Psoas muscle (tissue), 8 donors: ENCODE results near the gene PLEKHG2. TPM values are rescaled to one million over a fixed set of nuclear protein-coding genes. Genes with fewer than 3 reads are reported as not detected.
"Not testable (repeated sequence)": the region's sequence is repeated elsewhere in the genome, so short reads cannot be mapped to it uniquely, and the experiment has no call there.

Experiments used
- ATAC-seq, 4 donors: fragments of 200-7000 bp; cut with Tn5 transposase; one replicate each; pipeline ENCODE4 v1.9.1; 2020; ENCODE audit warnings: moderate library complexity in 3 of 4, mild to moderate bottlenecking in 2 of 4
- DNase-seq, 2 donors: peaks; one replicate each; pipeline ENCODE4 v3.0.0-alpha.2; 2020
- H3K27ac ChIP-seq: fragments of 200-600 bp; one replicate; pipeline ENCODE4 v1.8.0; 2022
- H3K27me3 ChIP-seq, 3 donors: fragments of 200-600 bp in 1 of 3; one replicate each; pipeline versions ENCODE4 v1.6.1 to v1.8.0; 2013 to 2022; ENCODE audit warnings: low read length in 2 of 3, mild to moderate bottlenecking in 2 of 3, moderate library complexity in 1 of 3; ENCODE audit not compliant: insufficient read depth in 3 of 3
- H3K36me3 ChIP-seq, 2 donors: fragments of 200-600 bp in 1 of 2; one replicate each; pipeline versions ENCODE4 v1.6.1 to v1.8.0; 2013 to 2022; ENCODE audit warnings: low read depth in 1 of 2, mild to moderate bottlenecking in 1 of 2, moderate library complexity in 1 of 2; ENCODE audit not compliant: insufficient read depth in 1 of 2
- H3K4me1 ChIP-seq: fragments of 200-600 bp; one replicate; pipeline ENCODE4 v1.8.0; 2022
- H3K4me3 ChIP-seq: fragments of 200-600 bp; one replicate; pipeline ENCODE4 v1.8.0; 2022; ENCODE audit warnings: mild to moderate bottlenecking
- H3K9me3 ChIP-seq: fragments of 200-600 bp; one replicate; pipeline ENCODE4 v1.8.0; 2022
- WGBS, 3 donors: extraction: QIAGEN DNeasy Blood & Tissue Kit; methylation state at CpG; one replicate each; pipeline versions ENCODE4 v1.1.6 to v1.1.7; 2013; 5-methylcytosine and 5-hydroxymethylcytosine counted together
- intact Hi-C, 2 donors: fragments of 100-400 bp; cut with DNase I; formaldehyde crosslinking; loops; one replicate each; pipeline versions ENCODE4 v1.11.0 to v1.14.2; 2022
- polyA plus RNA-seq, 3 donors: library from polyadenylated mRNA; stranded (reverse); fragments of 200-250 nt; gene quantifications; one replicate each; pipeline ENCODE4 v1.2.3, GENCODE V29; 2013
- total RNA-seq, 4 donors: library from RNA; stranded (reverse); fragmentation: NEBNext Ultra II Directional in 2 of 4; extraction: Animal tissue kit (Norgen Biotek cat#: 25700) in 2 of 4; gene quantifications; one replicate each; pipeline versions ENCODE4 v1.2.1 to v1.2.4, GENCODE V29; 2021 to 2023
- TF ChIP-seq, protein P1 (sequence below): fragments of 200-600 bp; IDR thresholded peaks from one replicate; pipeline ENCODE4 v1.8.0; 2022; ENCODE audit warnings: antibody characterized with exemption
- donor health status: healthy with polysubstance abuse.
- donor health status: DM: no; HTN: no; CAD: no; lungs with moderate emphysema.
- donor health status: Bipolar disorder and iron deficiency.
- donor health status: healthy.
- donor health status: DM: yes; HTN: yes; CAD: no.
- donor health status: DM: no; HTN: no; CAD: no.
- donor health status: DM: no; HTN: no; CAD: no.
- donor health status: DM: yes; HTN: yes; CAD: no.

The PLEKHG2 gene
- total and polyA plus RNA-seq, 7 donors, result 2.4 to 8.0 (median 6.8) TPM

DNA sequence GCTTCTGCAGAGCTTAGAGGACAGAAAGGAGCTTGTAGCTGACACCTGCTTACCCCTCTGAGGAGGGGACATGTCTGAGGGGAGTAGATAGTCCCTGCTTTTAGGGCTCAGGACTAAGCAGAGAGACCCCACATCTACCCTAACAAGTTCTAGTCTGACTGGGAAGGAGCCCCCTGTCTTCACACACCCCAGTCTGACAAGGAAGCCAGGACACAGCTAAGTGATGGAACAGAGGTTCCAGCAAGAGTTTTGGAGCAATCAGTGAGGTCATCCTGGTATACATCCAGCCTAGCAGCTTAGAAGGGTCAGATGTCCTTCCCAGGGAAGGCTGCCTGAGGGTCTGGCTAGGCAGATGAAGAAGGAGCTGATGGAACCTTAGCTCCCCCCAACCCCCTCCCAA lies 36.5 kb upstream of the PLEKHG2 start:
- H3K36me3 ChIP-seq, result peaks cover 23 to 82% of the 10 kb centered on the region in 2 donors
- DNase-seq, result no peak
- H3K27ac ChIP-seq, result no peak overlapping the region
- ATAC-seq, result no peak
- peaks cover 21% of the 10 kb centered on the region for H3K4me1 ChIP-seq
- intact Hi-C loops, result no loop called here
- H3K4me3 ChIP-seq, result no peak overlapping the region
- no peaks in the 10 kb centered on the region for H3K27me3 ChIP-seq
- TF ChIP-seq, protein P1, sequence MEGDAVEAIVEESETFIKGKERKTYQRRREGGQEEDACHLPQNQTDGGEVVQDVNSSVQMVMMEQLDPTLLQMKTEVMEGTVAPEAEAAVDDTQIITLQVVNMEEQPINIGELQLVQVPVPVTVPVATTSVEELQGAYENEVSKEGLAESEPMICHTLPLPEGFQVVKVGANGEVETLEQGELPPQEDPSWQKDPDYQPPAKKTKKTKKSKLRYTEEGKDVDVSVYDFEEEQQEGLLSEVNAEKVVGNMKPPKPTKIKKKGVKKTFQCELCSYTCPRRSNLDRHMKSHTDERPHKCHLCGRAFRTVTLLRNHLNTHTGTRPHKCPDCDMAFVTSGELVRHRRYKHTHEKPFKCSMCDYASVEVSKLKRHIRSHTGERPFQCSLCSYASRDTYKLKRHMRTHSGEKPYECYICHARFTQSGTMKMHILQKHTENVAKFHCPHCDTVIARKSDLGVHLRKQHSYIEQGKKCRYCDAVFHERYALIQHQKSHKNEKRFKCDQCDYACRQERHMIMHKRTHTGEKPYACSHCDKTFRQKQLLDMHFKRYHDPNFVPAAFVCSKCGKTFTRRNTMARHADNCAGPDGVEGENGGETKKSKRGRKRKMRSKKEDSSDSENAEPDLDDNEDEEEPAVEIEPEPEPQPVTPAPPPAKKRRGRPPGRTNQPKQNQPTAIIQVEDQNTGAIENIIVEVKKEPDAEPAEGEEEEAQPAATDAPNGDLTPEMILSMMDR, result no peak
- H3K9me3 ChIP-seq, result no peaks in the 10 kb centered on the region

DNA sequence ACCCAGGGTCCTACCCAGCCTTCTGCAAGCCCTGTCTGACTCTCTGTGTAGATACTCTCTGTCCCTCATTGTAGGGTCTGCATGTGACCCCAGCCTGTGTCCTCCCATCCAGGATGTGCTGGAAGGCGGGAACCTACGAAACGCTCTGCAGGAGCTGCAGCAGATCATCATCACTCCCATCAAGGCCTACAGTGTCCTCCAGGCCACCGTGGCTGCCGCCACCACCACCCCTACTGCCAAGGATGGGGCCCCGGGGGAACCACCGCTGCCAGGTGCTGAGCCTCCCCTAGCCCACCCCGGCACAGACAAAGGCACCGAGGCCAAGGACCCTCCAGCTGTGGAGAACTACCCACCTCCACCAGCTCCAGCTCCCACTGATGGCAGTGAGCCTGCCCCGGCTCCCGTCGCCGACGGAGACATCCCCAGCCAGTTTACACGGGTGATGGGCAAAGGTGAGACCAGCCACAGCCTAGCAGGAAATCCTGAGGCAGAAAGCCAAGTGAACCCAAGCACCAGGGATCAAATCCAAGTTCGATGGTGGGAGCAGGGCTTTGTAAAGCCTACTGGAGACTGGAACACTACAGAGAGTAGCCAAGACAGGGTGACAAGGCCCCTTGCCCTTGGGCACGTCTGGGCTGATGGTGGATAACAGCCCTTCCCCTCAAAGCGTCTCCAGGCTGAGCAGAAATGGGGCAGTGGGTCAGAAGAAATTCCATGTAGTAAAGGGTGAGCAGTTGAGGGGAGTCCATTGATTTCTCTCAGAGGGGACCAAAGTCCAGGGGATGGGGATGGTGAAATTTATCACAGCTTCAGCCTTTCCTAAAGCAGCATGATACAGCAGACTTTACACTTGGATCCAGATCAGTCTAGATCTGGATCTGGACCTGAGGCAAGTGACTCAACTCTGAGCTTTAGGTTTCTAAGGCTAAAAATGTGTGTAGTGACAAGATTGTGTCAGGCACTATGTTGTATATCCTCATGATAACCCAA lies 34.8 kb upstream of the PLEKHG2 start:
- Histone ChIP-seq H3K36me3 (peaks cover 27 to 91% of the 10 kb centered on the region in 2 donors), H3K4me3 (no peak overlapping the region), H3K27ac (no peak overlapping the region), H3K27me3 (no peaks in the 10 kb centered on the region), H3K4me1 (peaks cover 10% of the 10 kb centered on the region), H3K9me3 (no peaks in the 10 kb centered on the region)
- no peak for DNase-seq
- no peak for ATAC-seq
- TF ChIP-seq, protein P1, result no peak
- intact Hi-C loops, result no loop called here
- 79 to 88% (median 83%) methylated on average over 18 of the region's 18 CpGs for WGBS, 3 donors

DNA sequence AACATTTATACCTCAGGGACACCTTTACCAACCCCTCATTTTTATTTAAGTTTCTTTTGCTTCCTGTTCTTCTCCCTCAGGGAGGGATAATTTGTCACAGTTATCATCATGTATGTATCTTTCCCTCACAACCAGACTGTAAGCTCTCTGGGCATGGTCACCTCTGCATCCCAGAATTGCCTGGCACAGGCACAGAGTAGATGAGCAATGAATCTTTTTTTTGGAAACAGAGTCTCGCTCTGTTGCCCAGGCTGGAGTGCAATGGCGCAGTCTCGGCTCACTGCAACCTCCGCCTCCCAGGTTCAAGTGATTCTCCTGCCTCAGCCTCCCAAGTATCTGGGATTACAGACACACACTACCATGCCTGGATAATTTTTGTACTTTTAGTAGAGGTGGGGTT lies 33.1 kb upstream of the PLEKHG2 start:
- 92 to 96% (median 94%) methylated on average over 4 of the region's 4 CpGs for WGBS, 3 donors
- DNase-seq, H3K4me1 ChIP-seq, H3K4me3 ChIP-seq, intact Hi-C loops, H3K27ac ChIP-seq, H3K27me3 ChIP-seq, H3K9me3 ChIP-seq, ATAC-seq: not testable (repeated sequence)
- peaks cover 30 to 100% of the 10 kb centered on the region in 2 donors for H3K36me3 ChIP-seq

DNA sequence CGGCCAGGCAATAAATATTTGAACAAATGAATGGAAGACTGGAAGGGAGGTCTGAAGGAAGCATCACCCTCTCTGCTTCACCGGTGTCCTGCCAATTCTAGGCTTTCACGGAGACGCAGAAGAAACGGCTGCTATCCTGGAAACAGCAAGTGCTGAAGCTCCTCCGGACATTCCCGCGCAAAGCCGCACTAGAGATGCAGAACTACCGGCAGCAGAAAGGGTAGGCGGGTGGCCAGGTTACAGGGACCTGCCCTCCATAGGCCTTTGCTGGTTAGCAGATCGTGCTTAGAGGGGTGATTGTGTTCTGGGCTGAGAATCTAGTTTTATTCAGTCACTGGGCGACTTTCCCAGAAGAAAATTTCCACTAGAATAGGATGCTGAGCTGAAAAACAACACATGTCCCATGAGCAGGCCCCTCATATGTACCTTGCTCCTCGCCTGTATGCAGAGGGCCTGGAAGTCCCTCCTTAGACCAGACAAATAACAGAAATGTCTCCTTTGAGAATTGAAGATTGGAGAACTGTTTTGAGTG lies 32.5 kb upstream of the PLEKHG2 start:
- H3K27me3 ChIP-seq, result no peaks in the 10 kb centered on the region
- H3K27ac ChIP-seq, result no peak overlapping the region
- no peaks in the 10 kb centered on the region for H3K4me1 ChIP-seq
- no peak overlapping the region for H3K4me3 ChIP-seq
- H3K9me3 ChIP-seq, result no peaks in the 10 kb centered on the region
- WGBS, 3 donors, result 89 to 93% (median 92%) methylated on average over 14 of the region's 14 CpGs
- intact Hi-C loops, result loop anchor here in 1 of 2 donors (5.0 kb wide), 1 partner anchor 37 kb away; no protein-coding TSS in a partner anchor
- DNase-seq (no peak), ATAC-seq (no peak)
- TF ChIP-seq, protein P1, result no peak
- peaks cover 30 to 100% of the 10 kb centered on the region in 2 donors for H3K36me3 ChIP-seq
